ENCODE measurements around the gene TMTC4. TPM values are rescaled to one million over a fixed set of nuclear protein-coding genes. Genes with fewer than 3 reads are reported as not detected.

Gene TMTC4
- total RNA-seq, 1 experiment from 2014 or later, result 28.1 TPM

DNA sequence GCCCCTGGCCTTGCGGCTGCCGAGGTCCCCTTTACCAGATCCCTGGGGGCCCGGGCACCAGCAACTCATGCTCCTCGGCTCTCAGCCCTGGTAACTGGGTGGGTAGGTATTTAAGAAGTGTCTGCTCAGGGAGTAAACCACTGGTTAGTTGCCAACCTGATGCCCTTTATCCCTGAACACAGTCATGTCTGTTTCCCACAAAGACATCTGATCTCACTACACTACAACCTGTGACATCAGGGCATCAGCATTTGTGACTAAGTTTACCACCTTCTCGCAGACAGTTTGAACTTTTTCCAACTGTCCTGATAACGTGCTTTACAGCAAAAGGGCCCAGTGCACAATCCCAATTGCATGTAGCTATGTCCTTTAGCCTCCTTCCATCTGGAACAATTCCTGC is 108.1 kb downstream of the TMTC4 start:
- no peak overlapping the region for H3K4me3 Mint-ChIP-seq
- H3K9me3 Mint-ChIP-seq, result peaks cover 13 to 19% of the 10 kb centered on the region in 2 experiments
- Histone ChIP-seq H3T11ph (ENCODE audit: low read length) (no peak overlapping the region), H4K91ac (ENCODE audit: insufficient read length, low read depth, low read length) (no peak overlapping the region), H2BK120ac (ENCODE audit: low read depth, low read length, poor library complexity, severe bottlenecking) (no peak overlapping the region), H3K27ac (ENCODE audit: insufficient read length, low read depth, low read length) (no peak overlapping the region), H3K4me1 (ENCODE audit: insufficient read depth, low read length) (no peaks in the 10 kb centered on the region; the same call in 1 of the 2 replicates), H3K9me3 (ENCODE audit: control insufficient read depth, low read depth, low read length) (no peaks in the 10 kb centered on the region), H3K9ac (ENCODE audit: extremely low read depth, insufficient read length, low read length) (no peak overlapping the region), H4K20me1 (ENCODE audit: control insufficient read depth, insufficient read depth, insufficient read length) (no peaks in the 10 kb centered on the region), H3K56ac (ENCODE audit: insufficient read length, low read depth, low read length) (no peak overlapping the region), H3K27me3 (ENCODE audit: insufficient read depth, low read length) (no peaks in the 10 kb centered on the region), H3K14ac (ENCODE audit: insufficient read depth, low read length) (no peak overlapping the region), H3K18ac (ENCODE audit: insufficient read length, low read depth, low read length) (no peak overlapping the region), H4K8ac (replicated peaks; ENCODE audit: insufficient read length, low read depth, low read length) (no peak overlapping the region), H3K23me2 (ENCODE audit: insufficient read length, low read depth, low read length, poor library complexity, severe bottlenecking) (no peaks in the 10 kb centered on the region), H3K79me1 (ENCODE audit: insufficient read depth, low read depth, low read length, poor library complexity, severe bottlenecking) (no peaks in the 10 kb centered on the region), H3K4me2 (ENCODE audit: insufficient read depth, insufficient read length, low read length) (no peak overlapping the region), H2BK20ac (ENCODE audit: low read depth, low read length, poor library complexity, severe bottlenecking) (no peak overlapping the region), H2AK5ac (ENCODE audit: insufficient read length, low read length) (no peak overlapping the region), H2BK5ac (ENCODE audit: insufficient read length, low read length) (no peak overlapping the region), H2BK15ac (ENCODE audit: low read depth, low read length) (no peak overlapping the region), H3K79me2 (ENCODE audit: insufficient read depth, low read length) (no peaks in the 10 kb centered on the region), H3K23ac (ENCODE audit: insufficient read length, low read depth, low read length) (no peak overlapping the region), H3K4ac (ENCODE audit: low read depth, low read length) (no peak overlapping the region), H2AFZ (ENCODE audit: low read length) (no peak overlapping the region), H4K5ac (ENCODE audit: insufficient read length, low read depth, low read length) (no peak overlapping the region), H2BK12ac (ENCODE audit: insufficient read length, low read depth, low read length) (no peak overlapping the region)
- peaks cover 6 to 23% (median 15%) of the 10 kb centered on the region in 3 experiments for H3K36me3 Mint-ChIP-seq (ENCODE audit: insufficient read depth in 1 of 3, low read depth in 3 of 3)
- WGBS (ENCODE audit: extremely low coverage, insufficient read length, low lambda C conversion rate), result no CpG with 5 or more reads among the region's 6 CpGs
- peak overlapping the region in 1 of 3 experiments; percentile 87; a peak in 1 of 7 replicates for H3K27ac Mint-ChIP-seq
- peaks cover 3% of the 10 kb centered on the region in 2 experiments; a peak in 3 of 4 replicates for H3K4me1 Mint-ChIP-seq
- no peak for DNase-seq
- peaks cover 2% of the 10 kb centered on the region; the same call in 1 of the 2 replicates for H3K27me3 Mint-ChIP-seq (ENCODE audit: low read depth)
- TF ChIP-seq, protein P1, sequence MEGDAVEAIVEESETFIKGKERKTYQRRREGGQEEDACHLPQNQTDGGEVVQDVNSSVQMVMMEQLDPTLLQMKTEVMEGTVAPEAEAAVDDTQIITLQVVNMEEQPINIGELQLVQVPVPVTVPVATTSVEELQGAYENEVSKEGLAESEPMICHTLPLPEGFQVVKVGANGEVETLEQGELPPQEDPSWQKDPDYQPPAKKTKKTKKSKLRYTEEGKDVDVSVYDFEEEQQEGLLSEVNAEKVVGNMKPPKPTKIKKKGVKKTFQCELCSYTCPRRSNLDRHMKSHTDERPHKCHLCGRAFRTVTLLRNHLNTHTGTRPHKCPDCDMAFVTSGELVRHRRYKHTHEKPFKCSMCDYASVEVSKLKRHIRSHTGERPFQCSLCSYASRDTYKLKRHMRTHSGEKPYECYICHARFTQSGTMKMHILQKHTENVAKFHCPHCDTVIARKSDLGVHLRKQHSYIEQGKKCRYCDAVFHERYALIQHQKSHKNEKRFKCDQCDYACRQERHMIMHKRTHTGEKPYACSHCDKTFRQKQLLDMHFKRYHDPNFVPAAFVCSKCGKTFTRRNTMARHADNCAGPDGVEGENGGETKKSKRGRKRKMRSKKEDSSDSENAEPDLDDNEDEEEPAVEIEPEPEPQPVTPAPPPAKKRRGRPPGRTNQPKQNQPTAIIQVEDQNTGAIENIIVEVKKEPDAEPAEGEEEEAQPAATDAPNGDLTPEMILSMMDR (conservative IDR thresholded peaks at IDR 0.05), result no peak
